Stimulated activated CD4-positive, alpha-beta T cell treated with anti-CD3 and anti-CD28 coated beads, Interleukin-12 subunit alpha, Interleukin-12 subunit beta, amount 100 ng/mL, for 48 hours (primary cell): ENCODE results near the gene LPAR5.

Source experiments
- DNase-seq, 3 donors: peaks; one replicate each; pipeline ENCODE4 v3.0.0-alpha.2; 2020; ENCODE audit warnings: low read depth in 2 of 3, low spot score in 1 of 3

LPAR5 gene

DNA sequence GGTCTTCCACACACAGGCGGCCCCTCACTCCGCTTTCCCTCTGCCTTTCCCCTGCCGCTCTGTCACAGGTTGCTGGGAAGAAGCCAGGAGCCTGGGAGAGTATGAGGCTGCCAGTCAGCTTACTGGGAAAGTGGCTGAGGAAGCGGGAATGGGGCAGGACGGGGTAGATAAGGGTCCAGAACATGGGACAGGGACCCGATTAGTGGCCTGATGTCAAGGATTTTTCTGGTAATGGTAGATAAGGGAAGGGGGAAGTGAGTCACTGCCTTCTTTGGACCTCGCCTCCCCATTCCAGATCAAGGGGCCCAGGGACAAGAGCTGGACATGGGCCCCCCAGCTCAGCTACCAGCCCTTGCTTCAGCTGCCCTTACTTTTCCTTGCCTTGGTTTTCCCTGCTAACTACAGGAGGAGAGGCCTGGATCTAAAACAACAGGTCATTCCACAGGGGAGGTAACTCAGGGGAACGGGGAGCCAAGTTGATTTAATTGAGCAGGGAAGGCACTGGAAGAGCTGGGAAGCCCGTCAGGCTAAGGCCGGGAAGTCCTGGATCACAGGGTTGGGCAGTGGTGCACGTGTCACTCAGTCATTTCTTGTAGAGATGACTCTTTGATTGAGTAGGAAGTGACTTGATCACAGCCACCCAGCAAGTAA is 3.5 kb upstream of the LPAR5 start:
- no peak for DNase-seq

DNA sequence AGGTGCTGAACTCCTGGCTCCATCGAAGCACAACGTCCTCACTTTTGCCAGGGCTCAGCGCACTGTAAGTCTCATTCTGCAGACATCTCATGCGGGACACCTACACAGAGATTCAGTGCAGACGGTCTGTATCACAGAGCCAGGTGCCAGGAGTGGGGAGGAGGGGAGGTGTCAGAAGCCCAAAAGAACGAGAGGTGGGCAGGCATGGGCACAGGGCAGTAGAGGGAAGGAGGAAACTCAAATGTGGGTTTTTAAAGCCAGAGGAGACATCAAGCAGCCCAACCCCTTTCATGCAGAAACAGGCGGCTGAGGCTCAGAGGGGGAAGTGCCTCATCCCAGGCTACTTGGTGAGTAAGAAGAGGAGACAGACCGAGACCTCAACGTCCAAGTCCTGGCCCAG is 2.5 kb upstream of the LPAR5 start:
- DNase-seq: no peak

DNA sequence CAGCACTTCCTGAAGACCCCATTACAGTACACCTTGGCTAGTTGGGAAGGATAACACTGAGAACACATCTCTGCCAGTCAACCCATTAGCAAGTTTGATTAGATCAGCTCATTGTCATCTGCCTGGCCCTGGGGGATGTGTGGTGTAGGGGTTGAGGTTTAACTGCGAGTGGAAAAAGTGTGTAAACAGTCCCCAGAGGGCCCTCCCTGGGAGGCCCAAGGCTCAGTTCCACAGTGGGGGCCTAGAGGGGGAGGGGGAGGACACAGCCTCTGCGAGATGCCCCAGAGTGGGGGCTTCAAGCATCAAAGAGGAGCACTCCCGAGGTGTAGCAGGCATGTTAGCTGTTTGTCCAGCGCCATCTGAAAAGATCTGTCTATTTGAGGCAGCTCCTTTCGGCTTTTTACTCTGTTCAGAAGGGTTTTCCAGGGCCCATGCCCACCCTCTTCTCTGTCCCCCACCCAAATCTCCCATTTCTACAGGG is 344 bp downstream of the LPAR5 start:
- DNase-seq: peak in 1 of 3 donors; percentile 44

DNA sequence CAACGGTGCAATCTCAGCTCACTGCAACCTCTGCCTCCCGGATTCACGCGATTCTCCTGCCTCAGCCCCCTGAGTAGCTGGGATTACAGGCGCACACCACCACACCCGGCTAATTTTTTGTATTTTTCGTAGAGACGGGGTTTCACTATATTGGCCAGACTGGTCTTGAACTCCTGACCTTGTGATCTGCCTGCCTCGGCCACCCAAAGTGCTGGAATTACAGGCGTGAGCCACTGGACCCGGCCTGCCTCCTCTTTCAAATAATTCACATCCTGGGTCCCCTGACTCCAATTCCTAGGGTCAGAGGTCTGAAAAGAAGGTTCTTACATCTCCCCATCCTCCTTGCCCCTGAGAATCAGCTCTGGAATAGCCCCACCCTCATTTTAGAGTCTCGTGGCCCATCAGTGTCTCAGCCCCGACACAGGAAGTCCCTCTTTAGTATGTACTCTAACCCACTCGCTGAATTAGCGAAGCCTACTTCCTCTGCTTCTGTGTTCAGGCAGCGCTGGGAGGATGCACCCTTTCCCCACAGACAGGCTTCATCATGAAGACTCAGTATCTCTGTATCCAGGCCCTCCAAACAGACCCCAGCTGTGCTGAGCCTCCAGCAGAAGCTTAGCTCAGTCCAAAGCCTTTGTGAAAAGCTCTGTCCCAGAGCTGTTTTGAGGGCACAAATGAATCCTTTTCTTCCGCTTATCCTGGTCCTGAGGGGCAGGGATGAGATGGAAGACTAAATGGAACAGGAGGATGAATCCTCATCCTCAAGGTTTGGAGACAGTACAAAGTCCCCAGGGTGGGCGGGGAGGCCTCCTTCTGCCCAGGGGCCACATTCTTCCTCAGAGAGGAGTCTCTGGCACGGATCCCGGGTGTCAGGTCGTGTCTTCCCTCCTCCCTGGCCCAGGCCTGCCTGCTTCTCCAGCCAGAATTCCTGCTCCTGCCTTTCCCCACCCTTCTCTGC is 3.5 kb downstream of the LPAR5 start:
- no peak for DNase-seq

DNA sequence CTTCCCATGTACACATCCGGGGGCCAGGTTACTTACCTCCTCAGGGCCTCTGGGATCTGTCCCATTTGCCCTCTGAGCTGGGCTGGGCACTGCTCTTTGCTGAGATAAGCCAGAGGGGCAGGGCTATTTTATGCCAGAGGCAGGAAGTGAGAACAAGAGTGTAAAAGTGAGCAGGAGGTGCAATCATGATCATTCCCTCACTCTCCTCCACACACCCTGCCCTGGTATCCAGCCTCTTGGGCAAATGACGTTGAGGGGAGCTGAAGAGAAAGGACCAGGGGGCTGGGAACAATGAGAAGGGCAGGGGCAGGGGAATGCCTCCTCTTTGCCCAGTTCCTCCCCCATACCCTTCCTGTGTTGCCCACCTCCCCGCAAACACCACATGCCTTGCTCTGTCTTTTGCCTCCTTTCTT is 4.2 kb downstream of the LPAR5 start:
- DNase-seq: no peak

DNA sequence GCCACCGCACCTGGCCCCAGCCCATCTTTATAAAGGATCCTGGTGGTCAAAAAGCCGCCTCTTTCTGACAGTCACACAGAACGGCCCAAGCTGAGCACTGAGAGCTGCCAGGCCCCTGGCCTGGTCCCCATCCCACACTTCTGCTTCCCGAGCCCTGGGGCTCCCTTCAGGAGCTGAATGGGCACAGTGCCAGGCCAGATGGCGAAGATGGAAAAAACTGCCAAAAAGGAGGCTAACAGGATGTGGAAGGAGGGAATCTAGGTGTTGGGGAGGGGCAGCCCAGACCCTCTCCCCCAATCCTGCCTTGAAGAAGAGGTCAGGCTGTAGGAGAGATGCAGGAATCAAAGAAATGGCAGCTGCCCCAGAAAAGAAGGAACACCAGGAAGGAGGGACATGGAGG is 5.0 kb downstream of the LPAR5 start:
- DNase-seq: no peak

DNA sequence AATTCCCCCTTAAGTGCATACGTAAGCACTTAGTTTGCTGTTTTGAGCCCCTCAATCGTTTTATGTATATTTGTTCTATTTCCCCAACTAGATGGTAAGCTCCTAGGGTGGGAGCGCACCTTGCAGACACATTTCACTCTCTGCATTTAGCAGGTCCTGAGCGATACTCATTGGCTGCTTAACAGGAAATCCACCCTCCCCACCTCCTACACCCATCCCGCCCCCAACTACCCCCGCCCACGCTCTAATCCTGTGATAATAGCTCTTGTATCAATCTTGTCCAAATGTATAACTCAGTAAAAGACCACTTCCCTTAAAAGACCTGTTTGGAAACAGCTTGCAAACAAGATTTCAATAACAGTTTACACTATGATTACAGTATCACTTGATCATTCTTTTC is 8.1 kb downstream of the LPAR5 start:
- DNase-seq: no peak

DNA sequence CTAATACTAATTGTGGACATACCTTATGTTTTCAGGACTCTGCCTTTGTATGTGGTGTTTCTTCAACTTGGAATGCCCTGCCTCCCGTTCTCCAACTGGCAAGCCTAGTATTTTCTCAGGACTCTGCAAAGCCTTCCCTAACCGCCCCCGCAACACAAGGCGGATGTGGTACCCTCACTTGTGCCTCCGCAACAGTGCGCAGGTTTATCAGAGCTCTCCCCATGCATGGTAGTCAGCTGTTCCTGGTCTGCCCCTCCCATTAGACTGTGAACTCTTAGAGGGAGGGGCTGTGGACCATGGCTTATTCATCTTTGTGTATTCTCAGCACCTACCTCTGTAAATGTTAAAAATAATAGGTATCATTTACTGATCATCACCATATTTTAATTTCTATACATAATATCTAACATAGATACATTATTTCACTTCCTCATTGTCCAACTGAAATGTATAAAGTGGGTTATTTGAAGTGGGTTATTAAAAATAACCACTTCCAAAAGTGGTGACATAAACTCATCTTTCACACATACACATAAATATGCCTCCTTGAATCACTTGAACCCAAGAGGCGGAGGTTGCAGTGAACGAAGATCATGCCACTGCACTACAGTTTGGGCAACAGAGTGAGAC is 9.0 kb downstream of the LPAR5 start:
- DNase-seq: no peak

DNA sequence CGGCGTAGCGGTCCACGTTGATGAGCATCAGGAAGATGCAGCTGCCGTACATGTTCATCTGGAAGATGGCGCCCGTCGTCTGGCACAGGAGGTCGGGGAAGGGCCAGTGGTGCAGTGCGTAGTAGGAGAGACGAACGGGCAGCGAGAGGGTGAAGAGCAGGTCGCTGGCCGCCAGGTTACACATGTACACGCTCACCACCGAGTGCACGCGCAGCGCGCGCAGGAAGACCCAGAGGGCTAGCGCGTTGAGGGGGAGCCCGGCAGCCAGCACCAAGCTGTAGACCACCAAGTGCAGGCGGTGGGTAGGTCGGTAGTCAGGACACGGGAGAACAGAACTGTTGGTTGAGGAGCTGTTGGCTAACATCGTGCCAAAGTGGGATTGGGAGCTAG is 14.9 kb downstream of the LPAR5 start:
- no peak for DNase-seq

DNA sequence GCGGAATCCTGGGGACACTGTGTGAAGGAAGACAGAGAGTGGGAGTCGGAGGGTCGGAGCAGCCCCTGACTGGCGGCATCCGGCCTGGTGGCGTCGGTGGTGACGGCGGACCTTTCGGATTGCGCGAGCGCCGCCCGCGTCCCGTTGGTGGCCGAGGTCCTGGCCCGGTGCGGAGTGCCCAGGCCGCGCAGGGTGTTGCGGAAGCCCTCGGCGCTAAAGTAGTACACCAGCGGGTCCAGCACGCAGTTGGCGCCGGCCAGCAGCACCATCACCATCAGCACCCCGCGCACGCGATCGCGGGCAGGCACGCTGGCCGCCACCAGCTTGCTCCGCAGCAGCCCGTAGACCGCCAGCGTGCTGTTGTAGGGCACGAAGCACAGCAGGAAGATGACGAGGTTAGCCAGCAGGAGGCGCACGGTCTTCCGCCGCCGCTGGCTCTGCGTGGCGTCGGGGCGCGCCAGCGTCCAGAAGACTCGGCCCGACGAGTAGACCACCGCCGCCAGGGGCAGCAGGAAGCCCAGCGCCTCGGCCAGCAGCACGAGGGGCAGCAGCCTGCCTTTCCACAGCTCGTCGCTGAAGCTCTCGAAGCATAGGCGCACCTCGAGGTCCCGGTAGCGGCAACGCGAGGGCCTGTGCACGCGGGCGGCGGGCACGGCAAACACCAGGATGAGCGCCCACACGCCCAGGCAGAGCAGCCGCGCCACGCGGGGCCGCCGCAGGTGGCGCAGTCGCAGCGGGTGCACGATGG is 15.4 kb downstream of the LPAR5 start:
- DNase-seq: peak in 1 of 3 donors; percentile 34

DNA sequence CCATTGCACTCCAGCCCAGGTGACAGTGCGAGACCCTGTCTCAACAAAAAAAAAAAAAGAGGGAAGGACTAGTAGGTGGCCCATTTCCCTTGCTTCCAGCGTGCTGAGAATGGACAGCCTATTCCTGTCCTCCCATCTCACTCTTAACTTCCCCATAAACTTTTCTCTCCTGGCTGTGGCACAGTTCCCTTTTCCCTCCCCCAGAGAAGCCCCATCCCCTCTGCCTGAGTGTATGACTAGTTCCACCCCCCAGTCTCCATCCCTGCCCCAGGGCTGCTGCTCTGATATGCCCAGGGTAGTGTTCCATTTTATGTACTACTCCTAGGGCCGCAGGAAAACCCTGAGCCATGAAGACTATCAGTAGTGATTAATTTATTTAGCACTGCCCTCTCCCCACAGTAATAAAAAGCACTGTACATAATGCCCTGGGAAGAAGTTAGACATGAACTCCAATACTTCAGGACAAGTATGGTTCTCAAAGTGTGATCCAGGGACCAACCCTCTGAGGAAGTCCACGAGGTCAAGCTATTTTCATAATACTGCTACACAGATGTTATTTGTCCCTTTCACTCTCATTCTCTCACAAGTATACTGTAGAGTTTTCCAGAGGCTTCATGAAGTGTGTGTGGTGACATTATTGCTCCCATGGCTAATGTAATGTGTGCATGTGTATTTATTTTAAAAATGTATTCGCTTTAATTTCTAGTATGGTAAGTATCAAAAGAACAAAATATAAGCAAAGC is 17.1 kb downstream of the LPAR5 start:
- no peak for DNase-seq

DNA sequence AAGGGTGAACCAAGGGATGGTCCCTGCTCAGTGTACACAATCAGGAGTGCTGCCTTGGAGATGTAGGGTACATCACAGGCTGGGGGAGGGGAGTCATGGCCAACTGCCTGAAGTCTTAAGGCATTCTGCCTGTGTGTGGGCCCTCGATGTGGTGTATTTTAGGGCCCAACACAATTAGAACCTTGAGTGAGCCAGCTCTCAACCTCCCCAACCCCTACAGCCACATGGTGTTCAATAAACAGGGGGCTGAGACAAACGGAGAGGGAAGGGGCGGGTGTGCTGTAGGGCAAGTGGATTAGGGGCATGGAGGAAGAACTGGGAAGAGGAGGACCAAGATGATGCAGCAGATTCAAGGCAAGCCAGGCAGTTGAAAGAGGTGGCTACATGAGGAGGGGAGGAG is 20.0 kb downstream of the LPAR5 start:
- DNase-seq: no peak

DNA sequence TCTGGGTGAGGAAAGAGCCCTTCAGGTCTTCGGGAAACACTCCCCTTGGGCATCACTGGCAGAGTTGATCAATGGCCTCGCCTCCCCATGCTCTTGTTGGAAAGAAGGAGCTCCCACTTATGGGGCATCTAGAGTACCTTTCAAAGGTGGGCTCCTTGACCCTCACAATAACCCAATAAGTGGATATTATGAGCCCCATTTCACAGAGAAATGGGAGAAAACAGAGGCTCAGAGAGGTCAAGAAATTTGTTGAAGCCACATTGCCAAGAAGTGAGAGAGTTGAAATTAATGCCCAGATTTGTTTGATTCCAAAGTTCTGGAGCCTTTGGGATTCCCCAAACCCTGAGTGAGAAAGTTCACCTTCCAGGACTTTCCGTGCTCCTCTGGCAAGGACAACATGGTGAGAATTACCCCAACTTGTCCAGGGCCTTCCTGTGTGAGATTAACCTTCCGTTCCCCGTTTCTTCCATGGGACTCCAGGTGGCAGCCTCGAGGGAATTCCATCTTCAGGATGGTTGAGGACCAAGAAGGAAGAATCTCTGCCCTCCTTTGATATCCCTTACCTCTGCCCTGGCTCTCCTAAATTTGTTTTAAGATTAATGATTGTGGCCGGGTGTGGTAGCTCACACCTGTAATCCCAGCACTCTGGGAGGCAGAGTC is 21.1 kb downstream of the LPAR5 start:
- no peak for DNase-seq

DNA sequence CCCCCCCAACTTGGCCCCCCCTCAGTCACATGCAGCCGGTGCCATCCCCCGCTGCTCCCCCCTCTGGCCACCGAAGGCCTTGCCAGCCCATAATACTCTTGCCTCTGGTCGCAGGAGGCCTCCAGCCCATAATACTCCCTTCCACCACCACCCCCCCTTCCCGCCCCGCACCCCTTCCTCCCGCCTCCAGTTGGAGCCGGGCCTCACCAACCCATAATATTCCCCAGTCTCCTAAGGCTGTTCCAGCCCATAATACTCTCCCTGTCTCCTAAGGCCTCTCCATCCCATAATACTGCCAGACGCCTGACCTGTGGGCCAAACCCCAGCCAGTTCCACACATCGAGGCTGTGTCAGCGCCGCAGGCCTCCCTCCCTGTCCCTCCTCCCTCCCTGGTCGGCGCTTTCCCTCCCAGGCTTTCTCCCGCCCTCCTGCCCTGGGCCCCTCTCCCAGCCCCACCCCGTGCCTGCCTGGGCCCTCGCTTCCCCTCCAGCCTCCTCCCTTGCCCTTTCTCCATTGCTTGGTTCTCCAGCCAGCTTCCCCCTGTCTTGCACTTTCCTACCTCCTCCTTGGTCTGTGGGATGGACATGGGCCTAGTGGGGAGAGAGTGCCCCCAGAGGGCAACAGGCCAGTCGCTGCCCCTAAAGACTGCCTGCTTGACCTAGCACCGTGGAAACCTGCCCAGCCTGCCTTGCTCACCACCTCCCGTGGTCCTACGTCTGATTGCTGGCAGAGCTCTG is 21.8 kb downstream of the LPAR5 start:
- DNase-seq: no peak

DNA sequence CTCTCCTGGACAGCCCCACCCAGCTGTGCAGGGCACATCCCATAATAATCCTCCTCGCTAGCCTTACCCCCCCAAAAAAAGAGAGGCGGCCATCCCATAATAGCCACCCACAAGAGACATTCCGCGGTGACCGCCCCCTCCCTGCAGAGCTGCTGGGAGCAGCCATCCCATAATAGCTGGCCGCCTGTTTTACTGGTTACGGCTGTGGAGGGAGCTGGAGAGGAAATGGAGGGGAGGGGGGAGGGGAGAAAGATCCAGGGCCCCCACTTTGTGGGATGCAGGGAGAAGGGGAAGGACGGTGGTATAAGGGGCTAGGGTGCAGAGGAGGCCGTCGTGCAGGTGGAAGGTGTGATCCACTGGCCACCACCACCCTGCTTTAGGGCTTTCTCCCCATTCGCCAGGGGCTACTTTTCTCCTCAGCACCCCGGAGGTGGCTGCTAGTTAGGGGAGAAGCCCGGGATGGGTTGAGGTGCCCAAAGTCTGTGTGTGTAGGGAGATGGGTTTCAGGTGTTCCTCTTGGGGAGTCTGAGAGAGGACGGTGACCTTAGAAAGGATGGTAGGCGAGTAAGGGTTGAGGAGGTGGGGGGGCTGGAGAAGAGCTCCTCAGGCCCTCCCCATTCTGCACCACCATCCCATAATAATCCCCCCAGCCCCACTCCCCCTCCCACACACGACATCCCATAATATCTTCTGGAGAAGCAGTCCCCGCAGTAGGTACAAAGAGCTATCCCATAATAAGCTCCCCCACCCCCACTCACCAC is 22.6 kb downstream of the LPAR5 start:
- no peak for DNase-seq

DNA sequence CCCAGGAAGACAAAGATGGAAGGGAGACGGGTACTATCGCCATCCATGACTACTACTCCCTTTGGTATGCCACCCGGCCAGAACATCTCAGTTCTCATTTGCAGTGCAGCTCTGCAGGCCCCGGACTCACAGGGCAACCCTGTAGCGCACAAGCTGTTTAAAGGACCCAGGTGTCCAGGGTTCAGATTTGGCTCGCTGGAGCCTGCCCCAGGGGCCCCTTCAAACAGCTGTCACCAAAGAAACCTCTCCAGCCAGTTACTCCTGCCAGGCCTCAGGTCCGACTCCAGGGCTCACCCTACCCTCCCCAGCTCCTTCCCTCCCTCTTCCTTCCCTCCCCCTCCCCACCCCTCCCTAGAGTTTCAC is 23.1 kb downstream of the LPAR5 start:
- DNase-seq: no peak

DNA sequence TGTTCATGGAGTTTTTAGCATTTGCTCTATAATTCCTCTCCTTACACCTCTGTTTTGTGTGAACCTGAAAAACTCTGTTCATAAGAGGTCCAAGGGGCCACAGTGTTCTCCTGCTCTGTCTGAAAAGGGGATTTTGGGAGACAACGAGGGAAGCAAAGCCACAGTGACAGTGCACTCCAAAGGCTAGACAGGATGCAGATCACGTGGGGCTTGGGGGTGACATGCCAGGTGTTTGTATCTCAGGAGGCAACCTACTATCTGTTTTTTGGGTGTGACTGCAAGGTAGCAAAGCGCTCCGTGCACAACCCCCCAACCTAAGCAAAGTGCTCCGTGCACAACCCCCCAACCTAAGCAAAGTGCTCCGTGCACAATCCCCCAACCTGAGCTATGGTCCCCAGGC is 23.5 kb downstream of the LPAR5 start:
- no peak for DNase-seq

DNA sequence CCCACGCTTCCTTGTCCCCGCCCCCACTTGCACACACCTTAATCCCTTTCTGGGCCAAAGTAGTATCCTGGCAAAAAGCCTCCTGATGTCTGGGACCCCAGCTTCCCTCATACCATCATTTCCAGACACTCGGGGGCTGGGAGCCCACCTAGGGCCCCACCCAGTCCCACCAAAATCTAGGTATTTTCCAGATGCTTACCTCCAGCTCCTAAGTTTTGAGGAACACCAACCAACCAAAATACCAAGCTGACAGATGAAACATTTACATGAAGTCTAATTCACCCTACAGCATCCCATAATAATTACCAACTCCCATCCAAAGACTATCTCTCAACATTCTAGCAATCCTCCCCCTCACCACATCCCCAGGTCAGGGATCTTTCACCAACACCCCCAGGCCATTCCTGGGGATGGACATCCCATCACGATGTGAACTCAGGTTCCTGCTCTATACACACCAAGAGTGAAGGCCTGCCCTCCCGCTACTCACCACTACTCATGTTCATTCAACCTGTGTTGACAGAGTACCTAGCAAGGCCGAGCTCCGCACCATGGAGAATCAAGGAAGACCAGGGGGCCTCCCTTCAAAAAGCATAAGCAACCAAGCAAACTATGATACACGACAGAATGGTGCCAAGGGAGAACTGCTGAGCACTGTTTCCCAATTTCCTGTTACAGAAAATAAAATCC is 27.0 kb downstream of the LPAR5 start:
- DNase-seq: no peak
